NCI-H1417 (cell line): ENCODE measurements around the gene ZC3H11A.
"Not testable (repeated sequence)": the region's sequence is repeated elsewhere in the genome, so short reads cannot be mapped to it uniquely, and the experiment has no call there.

Experiments
- DNase-seq, 3 experiments: peaks; one replicate each; lab custom pipeline; 2025; lab: John Stamatoyannopoulos, UW

Gene ZC3H11A

DNA sequence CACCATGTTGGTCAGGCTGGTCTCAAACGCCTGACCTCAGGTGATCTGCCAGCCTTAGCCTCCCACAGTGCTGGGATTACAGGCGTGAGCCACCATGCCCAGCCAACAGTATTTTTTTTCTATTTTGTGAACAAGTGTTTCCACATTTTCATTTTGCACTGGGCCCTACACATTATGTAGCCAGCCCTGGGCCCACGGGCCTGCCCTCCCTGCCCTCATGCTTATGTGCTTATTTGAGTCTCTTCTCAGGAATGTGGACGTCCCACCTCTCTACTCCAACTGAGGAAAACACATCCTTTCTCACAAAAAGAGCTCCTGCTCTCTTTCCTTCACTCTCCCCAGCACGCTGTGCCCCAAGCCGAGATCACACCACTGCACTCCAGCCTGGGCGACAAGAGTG, 13.5 kb upstream of the ZC3H11A start:
- DNase-seq = no peak

DNA sequence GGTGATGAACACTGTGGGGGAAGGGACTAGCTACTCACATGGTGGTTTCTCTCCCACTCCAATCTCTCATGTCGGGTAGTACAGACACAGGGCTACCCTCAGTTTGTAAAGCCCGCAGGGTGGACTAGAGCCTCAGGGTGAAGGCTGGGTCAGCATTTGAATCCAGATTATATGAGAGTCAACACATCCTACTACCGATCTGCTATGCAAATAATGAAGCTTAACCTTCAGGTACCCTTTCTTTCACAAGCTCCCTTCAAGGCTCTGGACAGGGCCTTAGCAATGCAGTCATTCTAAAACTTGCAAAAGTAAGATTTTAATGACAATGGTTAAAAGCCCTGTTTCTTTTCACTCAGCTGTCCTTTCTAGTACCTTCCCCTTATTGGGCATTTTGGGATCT, 5.5 kb upstream of the ZC3H11A start:
- no peak for DNase-seq

DNA sequence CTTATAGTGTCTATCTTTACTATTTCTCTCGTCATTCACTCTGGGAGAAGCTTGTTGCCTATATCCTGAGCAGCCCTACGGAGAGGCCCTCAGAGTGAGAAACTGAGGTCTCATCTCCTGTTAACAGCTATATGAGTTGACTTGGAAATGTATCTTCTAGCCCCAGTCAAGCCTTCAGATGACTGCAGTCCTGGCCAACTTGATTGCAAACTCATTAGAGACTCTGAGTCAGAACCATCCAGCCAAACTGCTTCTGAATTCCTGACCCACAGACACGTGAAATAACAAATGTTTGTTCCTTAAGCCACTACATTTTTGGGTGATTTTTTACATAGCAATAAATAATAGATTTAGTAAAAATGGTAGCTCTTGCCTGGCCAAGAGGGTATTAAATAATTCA, 3.9 kb upstream of the ZC3H11A start:
- DNase-seq = no peak

DNA sequence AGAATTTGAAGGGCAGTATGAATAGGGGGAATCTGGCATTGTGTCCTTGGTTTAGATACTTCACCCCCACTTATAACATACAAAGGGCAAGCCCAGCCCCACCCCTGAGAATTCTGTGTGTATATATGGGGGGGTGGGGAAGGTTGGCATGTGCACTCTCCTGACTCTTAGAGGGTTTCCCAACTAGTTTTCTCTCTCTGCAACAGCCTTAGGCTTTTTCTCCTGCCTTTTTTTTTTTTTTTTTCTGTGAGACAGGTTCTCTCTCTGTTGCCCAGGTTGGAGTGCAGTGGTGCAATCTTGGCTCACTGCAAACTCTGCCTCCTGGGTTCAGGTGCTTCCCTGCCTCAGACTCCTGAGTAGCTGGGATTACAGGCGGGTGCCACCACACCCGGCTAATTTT, 2.9 kb upstream of the ZC3H11A start:
- DNase-seq = no peak

DNA sequence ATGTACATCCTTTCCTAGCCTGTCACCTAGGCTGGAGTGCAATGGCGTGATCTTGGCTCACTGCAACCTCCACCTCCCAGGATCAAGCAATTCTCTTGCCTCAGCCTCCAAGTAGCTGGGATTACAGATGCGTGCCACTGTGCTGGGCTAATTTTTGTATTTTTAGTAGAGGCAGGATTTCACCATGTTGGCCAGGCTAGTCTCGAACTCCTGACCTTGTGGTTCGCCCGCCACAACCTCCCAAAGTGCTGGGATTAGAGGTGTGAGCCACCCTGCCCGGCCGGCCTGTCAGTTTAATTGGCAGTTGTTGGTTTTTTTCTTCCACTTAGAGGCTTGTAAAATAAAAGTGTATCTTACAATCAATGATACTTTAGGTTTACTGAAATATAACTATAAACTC, 1.9 kb upstream of the ZC3H11A start:
- not testable (repeated sequence) for DNase-seq

DNA sequence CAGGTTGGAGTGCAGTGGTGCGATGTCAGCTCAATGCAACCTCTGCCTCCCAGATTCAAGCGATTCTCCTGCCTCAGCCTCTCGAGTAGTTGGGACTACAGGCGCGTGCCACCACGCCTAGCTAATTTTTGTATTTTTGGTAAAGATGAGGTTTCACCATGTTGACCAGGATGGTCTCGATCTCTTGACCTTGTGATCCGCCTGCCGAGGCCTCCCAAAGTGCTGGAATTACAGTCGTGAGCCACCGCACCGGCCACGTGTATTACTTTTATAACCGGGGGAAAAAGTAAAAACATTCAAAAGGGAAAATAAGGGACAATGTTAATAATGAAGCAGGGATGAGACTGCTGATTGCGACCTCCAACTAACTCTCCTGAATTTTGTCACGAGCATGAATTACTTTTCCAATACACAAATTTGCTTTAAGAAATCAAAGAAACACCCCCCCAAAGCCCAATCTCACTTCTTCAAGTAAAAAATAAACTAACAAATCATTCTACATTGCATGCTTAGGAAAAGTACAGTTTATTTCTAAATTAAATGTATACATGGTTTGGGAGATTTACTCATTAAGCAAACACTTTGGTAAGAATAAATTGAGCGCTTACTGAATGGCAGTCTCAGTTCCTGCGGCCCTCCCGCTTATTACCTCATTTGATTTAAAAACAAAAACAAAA, 521 bp upstream of the ZC3H11A start:
- no peak for DNase-seq

DNA sequence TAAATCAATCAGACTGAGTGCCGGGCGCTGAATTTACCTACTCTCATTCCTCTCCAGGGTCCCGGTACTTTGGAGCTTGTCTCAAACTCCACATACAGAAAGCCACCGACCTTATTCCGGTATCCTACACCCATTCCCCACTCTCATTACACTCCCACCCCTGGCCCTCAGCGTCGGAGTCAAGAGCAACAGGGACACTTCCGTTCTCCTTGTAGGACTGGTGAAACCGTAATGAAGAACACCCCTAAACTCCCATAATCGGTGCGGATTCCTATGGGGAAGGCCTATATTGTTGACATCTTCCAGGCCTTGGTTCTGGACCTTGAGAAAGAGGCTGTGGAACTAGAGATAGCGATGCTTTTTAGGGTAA, 798 bp downstream of the ZC3H11A start:
- peak in 2 of 3 experiments; percentile 70 to 77 for DNase-seq

DNA sequence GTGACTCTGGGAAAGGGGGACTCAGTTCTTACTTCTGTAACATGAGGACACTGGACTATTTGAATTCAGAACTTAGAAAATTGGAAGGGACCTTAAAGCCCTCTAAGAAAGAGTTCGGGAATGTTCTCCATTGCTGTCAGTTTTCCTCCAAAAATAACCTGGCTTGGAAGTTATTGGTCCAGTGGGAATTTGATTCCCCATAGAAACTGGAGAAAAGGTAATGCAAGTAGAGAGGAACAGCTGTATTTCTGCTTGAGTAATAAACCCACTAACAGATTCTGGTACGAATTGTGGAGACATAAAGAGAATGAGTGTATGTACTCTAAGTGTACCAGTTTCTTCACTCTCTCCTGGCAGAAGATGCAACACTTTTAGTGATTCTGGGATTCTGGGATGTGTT, 1.8 kb downstream of the ZC3H11A start:
- no peak for DNase-seq

DNA sequence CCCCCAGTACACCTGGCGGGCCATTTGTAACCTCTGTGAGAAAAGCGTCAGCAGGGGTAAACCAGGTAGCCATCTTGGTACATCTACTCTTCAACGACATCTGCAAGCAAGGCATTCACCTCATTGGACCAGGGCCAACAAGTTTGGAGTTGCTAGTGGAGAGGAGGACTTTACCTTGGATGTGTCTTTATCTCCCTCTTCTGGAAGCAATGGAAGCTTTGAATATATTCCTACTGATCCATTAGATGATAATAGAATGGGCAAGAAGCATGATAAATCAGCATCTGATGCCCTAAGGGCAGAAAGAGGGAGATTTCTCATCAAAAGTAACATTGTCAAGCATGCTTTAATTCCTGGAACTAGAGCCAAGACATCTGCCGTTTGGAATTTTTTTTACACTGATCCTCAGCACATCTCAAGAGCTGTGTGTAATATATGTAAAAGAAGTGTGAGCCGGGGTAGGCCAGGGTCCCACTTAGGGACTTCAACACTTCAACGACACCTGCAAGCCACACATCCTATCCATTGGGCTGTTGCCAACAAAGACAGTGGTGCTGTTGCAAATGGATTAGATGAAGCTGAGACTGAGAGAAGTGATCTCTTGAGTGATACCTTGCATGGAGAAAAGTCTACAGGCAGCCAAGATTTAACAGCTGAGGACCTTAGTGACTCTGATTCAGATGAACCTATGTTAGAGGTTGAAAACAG, 2.7 kb downstream of the ZC3H11A start:
- DNase-seq = peak in 2 of 3 experiments; percentile 15 to 53

DNA sequence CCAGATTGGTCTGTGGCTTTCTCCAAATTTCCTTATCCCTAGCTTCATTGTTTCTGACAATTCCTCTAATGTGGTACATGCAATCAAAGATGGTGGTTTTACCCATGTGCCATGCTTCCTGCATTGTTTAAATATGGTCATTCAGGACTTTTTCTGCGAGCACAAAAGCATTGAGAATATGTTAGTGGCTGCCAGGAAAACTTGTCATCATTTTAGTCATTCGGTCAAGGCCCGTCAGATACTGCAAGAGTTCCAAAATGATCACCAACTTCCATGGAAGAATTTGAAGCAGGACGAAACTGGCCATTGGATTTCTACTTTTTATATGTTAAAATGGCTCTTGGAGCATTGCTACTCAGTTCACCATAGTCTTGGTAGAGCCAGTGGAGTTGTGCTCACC, 3.7 kb downstream of the ZC3H11A start:
- DNase-seq = no peak

DNA sequence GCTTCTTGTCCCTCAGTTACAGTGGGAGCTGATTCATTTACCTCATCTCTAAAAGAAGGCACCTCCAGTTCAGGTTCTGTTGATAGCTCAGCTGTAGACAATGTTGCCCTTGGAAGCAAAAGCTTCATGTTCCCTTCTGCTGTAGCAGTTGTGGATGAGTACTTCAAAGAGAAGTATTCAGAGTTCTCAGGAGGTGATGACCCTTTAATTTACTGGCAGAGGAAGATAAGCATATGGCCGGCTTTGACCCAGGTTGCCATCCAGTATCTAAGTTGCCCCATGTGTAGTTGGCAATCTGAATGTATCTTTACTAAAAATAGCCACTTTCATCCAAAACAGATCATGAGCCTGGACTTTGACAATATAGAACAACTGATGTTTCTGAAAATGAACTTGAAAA, 4.5 kb downstream of the ZC3H11A start:
- DNase-seq = no peak

DNA sequence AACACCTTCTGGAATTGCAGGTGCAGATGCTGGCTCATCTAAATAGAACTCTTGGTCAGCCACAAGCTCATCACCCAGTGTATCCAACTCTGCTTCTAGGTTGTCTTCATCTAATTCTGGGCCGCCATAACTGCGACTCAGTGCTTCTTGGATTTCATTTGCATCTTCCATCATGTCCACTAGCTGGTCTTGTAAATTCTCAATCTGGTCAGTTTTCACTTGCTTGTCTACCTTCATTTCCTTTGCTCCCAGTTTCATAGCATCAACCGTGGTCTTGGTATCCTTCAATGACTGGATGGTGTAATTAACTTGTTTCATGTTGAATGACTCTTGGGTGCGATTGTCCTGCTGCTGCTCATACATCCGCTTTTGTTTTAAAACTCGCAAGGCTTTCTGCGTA, 10.3 kb downstream of the ZC3H11A start:
- DNase-seq = no peak

DNA sequence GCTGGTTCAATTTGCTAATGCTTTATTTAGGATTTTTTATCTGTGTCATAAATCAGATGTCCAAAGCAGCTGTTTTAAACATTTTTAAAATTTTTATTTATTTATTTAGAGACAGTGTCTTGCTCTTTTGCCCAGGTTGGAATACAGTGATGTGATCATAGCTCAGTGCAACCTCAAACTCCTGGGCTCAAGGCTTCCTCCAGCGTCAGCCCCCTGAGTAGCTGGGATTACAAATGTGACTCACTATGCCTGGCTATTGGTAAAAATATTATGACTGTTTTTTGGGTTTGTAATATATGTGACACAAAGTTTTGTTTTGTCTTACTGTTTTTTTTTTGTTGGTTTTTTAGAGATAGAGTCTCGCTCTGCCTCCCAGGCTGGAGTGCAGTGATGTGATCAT, 11.8 kb downstream of the ZC3H11A start:
- DNase-seq = no peak

DNA sequence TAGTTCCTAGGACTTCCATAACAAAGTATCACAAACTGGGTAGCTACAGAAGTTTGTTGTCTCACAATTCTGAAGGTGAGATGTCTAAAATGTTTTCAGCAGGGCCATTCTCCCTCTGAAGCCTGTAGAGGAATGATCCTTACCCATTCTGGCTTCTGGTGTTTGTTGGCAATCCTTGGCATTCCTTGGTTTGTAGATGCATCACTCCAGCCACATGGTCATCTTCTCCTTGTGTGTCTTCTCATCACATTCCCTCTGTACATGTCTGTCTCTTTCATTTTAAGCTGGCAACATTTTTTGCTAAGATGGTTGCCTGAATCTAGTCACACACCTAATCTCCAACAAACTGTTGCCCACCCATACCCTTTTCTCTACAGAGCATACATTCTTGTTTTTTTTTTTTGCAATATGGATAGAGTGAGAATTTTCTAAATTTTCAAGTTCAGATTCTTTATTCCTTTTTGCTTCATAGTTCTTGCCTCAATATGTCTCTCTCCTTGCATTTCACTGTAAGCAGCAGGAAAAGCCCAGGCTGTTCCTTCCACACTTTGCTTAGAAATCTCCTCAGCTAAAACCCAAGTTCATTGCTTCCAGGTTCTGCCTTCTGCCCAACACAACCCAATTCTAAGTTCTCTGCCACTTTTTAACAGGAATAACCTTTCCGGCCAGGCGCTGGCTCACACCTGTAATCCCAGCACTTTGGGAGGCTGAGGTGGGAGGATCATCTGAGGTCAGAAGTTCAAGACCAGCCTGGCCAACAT, 18.3 kb downstream of the ZC3H11A start:
- DNase-seq = no peak

DNA sequence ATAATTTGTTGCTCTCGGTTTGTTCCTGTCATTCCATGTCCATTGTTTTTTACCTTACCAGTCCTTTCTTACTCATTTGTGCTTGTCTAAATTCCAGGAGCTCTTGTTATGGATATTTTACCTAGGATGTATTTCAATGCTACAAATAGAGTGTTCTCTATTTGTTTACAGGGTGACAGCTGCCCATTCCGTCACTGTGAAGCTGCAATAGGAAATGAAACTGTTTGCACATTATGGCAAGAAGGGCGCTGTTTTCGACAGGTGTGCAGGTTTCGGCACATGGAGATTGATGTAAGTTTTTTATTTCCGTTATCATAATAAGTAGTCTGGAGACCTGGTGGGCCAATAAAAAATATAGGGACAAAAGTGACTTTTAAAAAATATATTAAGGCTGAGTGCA, 23.0 kb downstream of the ZC3H11A start:
- no peak for DNase-seq

DNA sequence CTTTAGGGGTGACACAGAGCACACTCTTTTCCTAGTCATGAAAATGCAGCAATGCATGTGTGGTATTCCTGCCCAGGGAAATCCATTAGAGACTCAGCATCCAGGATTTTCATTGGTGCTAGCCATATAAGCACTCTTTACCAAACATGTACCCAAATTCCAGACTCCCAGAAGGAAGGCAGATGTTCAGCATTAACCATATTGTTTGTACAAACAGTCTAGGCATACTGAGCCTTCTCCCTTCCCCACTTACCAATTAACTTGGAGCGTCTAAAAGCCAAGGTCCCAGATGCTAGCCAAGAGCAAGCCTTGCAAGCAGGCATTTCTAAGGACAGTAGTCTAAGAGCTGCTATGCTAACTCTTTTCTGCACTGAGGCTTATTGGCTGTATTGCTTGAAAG, 27.9 kb downstream of the ZC3H11A start:
- DNase-seq = no peak

DNA sequence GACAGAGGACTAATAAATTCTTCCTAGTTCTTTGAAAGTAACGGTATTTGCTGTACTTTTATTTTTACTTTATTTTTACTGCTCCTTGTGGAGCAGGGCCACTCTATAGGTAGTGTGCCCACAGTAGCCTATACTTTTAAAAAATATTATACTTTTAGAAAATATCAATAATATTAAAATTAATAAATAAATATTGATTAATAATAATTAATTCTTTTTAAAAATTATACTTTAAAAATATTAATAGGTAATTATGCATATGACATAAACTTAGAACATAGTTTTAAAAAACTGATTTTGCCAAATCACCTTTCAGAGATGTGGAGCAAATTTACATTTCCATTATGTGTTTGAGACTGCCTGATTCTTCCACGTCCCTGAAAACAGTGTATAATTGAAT, 30.8 kb downstream of the ZC3H11A start:
- DNase-seq = no peak

DNA sequence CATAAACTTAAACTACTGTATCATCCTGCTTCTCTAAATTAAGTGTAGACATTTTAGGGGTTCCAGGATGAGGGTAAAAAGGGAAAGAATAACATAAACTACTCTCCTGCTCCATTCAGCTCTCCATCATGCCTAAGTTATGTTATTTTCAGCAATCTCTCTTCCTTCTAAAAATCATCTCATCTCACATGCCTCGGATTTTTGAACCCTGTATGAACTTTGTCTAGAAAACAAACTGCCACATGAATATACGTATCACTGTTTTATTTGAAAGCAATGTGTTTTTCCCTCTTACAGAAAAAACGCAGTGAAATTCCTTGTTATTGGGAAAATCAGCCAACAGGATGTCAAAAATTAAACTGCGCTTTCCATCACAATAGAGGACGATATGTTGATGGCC, 32.6 kb downstream of the ZC3H11A start:
- DNase-seq = no peak

DNA sequence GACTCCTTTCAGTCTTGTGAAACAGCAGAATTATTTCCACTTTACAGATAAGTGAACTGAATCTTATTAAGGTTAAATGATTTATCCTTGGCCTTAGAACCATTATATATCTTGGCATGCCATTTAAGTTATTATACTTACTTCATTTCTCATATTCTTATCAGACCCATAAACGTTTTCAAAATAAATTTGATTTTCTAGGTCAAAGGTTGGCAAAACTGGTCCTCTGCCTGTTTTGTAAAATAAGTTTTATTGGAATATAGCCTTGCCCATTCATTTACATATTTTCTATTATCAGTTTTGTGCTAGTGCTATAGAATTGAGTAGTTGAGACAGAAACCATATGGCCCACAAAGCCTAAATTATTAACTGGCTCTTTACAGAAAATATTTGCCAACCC, 33.1 kb downstream of the ZC3H11A start:
- DNase-seq = no peak

DNA sequence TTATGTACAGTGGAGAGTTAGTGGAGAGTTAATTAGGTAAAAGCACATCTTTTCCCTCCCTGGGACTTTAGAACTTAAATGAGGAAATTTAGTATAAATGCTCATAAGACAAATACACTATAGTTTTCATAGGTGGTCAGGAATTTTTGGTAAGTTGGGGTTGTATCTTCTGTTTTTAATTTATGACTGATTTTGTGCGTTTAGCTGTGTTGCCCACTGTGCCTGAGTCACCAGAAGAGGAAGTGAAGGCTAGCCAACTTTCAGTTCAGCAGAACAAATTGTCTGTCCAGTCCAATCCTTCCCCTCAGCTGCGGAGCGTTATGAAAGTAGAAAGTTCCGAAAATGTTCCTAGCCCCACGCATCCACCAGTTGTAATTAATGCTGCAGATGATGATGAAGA, 33.8 kb downstream of the ZC3H11A start:
- DNase-seq = not testable (repeated sequence)

DNA sequence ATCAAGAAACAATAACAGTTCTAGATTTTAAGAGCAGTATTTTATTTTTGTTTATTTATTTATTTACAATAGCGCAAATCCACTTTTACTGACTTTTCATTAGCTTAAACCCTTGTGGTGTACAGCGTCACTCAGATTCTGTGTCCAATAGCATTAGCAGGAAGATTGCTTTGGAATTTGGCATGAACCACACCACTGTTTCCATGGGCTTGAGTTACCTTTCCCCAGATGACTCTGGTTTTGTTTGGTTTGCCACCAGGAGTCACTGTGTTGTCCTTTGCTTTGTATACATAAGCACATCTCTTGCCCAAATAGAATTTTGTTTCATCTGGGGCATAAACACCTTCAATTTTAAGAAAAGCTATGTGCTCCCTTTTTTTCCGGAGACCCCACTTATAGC, 40.1 kb downstream of the ZC3H11A start:
- DNase-seq = no peak

DNA sequence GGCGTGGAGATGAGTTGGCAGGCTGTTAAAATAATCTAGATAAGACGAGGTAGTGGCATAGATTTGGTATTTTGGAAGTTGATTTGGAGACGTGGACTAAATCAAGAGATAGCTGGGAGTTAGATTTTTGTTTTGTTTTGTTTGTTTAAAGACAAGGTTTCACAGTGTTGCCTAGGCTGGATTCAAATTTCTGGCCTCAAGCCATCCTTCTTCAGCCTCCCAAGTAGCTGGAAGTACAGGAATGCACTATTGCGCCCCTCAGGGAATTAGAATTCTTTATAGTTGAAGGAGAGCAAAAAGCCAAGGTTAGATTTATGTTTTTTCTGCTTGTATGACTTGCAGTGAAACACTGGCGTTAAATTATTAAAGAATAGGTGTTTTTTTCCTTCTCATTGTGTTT, 43.7 kb downstream of the ZC3H11A start:
- no peak for DNase-seq

DNA sequence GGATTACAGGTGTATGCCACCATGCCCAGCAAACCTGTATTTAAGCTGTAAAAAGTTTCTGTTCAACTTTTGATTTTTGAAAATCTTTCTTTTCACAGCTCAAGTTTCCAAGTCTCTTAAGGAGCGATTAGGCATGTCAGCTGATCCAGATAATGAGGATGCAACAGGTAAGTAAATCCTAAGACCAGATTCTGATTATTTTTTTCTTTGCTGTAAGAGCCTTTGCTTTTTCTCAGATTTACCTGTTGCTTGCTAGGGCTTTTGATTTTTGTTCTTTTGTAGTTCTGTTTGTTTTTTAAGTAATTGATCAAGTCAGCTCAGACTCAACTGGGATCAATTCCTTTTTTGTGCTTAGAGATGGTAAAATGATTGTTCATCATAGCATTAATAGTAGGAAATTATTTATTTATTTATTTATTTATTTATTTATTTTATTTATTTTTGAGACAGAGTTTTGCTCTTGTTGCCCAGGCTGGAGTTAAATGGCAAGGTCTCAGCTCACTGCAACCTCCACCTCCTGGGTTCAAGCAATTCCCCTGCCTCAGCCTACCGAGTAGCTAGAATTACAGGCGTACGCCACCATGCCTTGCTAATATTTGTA, 44.9 kb downstream of the ZC3H11A start:
- no peak for DNase-seq
